HG03460 (cell line): ENCODE measurements around the gene TBC1D32.
"Not testable (repeated sequence)": the region's sequence is repeated elsewhere in the genome, so short reads cannot be mapped to it uniquely, and the experiment has no call there.

Source experiments
- ATAC-seq: cut with Tn5 transposase; IDR thresholded peaks from one replicate; pipeline ENCODE4 v1.9.1; 2021; ENCODE audit not compliant: unreplicated experiment

Gene TBC1D32

DNA sequence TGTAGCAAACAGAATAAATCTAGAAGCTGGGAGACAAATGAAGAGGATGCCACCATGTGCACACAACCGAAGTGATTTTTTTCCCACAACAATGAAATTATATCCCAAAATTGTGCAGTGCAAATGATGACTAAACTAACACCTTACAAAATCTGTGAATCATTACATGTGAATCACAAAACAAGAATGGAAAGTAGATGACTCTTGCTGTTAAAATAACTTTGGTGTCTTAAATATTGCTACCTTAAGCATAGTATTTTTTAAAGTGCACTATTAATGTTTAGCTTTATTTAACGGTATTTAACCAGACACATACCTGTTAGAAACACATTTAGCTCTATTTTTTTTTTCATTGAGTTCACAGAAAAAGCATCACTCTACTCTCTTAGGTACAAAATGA, 190.8 kb downstream of the TBC1D32 start:
- no peak for ATAC-seq

DNA sequence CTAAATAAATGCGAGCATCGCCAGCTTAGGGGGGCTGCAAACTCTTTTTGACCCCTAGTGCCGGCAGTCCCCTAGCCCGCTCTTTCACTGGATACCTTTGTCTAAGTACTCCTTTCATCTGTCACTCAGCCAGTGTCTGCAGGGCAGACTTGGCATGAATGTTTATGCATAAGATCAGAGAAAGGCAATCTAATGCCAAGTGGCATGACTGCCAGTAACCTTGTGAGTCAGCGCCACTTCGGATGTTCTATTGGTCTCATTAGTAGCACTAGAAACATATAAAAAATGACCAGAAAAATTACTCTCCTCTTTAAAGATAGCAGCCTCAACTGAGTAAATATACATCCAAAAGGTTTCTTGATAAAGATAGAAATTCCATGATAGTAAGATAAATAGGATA, 192.2 kb downstream of the TBC1D32 start:
- ATAC-seq = no peak

DNA sequence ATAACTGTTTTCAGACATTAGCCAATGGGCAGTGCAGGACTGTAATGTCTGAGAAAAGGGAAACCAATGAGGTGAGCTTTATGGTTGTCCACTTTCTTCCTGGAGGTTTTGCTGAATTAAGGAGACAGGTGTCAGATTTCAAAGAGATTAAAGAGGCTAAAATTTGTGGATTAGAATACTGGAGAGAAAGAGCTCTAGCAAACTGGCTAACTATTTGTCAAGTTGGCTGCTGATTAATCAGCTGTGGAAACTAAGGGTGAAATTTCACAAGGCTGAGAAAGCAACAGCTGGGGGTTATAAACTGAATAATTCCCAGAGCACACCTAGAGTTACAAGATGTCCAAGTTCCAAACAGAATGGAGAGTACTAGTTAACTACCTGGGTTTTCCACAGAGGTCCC, 198.9 kb downstream of the TBC1D32 start:
- ATAC-seq = no peak

DNA sequence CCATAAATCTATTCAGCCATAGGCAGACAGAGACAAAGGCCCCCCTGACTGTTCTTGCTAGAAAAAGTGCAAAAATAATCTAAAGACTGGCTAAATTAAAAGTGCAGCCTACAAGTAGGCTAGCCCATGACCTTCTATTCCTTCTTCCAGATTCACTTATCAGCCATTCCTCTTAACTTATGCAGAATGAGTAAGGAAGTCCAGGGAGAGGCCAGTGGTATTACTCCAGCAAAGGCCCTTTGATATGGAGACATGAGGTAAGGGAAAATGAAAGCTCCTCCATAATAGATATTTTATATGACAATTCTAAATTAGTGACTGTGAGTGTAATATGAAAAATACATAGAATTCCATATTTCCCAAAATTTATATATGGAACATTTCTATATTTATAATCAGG, 199.4 kb downstream of the TBC1D32 start:
- no peak for ATAC-seq

DNA sequence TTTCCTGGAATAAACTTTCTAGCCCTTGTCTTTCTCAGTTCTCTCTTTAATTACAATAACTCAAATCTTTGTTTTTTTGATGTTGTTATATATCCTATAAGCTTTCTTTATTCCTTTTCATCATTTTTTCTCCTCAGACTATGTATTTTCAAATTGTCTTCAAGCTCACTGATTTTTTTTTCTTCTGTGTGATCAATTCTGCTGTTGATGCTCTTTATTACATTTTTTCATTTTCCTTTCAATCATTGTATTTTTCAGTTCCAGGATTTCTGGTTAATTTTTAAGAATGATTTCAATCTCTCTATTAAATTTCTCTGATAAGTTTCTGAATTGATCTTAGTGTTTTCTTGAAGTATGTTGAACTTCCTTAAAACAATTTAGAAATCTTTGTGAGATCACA, 209.7 kb downstream of the TBC1D32 start:
- no peak for ATAC-seq

DNA sequence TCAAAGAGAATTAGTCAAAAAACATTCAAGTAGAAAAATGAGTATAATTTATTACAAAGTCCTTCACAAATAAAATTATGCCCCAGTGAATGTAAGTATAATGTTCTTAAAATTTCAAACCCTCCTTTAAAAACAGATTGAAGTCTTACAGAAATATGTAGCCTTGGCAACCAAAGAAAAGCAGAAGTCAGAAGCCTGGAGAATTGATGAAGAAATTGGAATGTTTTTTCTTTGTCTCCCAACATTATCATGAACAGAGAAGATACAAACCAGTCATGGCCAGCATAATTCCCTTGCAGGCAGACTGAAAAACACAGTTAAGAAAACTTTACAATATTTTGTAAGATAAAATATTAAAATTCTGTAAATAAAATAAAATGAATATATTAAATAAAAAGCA, 221.9 kb downstream of the TBC1D32 start:
- ATAC-seq = no peak

DNA sequence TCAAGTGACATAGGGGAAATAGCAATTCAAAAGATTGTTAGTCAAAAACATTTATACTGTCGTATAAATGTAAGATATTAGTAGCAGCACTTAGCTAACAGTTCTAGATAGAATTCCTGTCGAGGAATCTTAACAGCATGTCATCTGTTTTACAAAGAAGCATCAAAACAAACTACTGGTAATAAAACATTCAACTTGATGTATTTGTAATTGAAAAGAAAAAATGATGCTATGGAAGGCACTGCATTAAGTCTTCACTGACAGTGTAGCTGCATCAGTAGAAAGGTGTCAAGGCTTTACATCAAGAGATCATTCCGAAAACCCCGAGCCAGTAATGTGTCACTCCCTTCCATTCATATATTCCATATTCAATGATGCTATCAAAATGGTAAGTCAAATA, 223.5 kb downstream of the TBC1D32 start:
- no peak for ATAC-seq

DNA sequence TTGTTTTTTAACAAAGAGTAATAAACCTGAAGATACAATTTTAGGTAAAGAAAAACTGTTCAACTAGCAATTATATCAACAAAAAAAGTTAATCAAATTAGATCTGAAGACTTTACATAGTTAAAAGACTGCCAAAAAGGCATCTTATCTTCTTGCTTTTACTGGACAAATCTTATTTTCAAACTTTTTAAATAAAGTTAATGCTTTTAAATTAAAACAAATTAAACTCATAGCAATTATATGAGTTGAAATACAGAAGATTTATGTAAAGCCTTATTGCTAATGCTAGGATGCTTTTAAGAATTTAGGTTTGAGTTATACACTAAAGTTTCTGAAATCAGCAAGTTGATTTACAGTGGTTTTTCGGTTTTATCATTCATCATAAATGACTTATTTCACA, 227.3 kb downstream of the TBC1D32 start:
- ATAC-seq = no peak

DNA sequence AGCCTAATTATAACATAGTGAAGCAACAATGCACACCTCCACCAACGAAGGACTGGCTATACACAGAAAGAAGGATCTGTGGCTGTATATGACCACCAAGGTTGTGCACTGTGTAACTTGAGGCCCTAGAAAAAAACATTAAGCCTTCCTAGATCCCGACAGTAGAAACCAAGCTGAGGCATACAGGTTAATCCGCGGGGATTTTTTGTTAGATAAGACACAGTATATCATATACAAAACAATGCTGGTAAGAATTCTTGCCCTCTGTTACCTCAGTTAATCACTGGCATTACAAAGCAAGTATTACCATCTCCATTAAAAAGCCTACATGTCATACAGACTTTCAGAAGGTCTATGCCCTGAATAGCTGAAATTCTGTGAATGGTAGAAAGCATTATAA, 228.8 kb downstream of the TBC1D32 start:
- no peak for ATAC-seq

DNA sequence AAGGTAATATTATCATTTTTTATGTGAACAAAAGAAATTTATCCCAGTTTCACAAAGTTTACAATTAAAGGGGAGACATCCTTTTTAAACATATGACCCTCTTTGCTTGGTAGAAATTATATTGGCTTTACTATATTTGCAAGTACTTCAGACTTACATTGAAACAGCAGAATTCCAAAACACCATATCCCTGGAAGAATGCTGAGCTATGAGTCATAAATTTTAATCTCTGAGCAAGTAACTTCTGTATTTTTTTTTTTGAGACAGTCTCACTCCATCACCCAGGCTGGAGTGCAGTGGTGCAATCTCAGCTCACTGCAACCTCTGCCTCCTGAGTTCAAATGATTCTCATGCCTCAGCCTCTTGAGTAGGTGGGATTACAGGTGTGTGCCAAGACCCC, 240.4 kb downstream of the TBC1D32 start:
- ATAC-seq = no peak

DNA sequence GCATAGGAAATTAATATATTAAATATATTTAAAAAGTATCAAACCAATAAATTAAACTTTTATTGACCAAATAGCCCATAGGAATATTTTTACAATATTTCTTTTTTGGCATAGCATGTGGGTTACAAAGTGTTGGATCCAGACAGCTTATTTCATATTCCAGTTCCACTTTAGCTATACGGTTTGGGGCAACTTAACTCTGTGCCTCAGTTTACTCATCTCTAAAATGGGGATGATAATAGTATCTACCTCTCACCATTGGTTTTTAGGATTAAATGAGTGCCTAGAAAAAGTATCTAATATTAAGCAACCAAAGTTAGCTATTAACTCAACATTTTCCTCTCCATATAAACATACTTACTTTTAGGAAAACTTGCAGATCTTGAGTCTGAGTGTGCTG, 243.8 kb downstream of the TBC1D32 start:
- no peak for ATAC-seq

DNA sequence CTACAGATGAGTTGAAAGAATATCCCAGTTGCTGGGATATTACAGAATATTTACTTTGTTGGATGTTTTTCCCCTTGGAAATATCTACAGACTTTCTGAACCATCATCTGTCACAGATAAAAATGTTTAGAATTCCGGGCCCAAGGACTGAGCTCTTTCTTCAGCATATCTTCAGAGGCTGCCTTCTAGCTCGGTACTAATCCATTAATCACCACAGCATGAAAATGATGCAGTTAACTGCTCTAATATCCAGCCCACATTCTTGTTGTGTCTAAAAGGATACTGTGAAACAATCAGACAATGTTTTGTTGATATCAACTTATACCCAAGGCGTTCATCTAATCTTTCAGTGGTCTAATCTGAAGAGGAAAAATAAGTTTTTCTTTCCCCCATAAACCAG, 247.4 kb downstream of the TBC1D32 start:
- ATAC-seq = no peak

DNA sequence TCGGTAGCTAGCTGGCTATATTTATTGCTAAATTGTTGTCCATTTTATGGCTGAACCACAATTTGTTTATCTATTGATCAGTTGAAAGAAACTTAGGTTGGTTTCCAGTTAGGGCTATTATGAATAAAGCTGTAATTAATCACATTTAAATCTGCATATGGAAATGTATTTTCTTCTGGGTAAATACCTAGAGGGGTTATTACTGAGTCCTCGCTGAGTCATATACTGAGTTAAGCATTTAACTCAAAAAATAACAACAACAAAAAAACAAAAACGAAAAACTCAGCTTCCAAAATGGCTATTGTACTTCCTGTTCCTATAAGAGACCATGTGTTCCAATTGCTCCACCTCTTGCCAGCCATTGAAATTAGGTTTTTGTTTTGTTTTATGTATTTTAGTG, 258.2 kb downstream of the TBC1D32 start:
- ATAC-seq = no peak

DNA sequence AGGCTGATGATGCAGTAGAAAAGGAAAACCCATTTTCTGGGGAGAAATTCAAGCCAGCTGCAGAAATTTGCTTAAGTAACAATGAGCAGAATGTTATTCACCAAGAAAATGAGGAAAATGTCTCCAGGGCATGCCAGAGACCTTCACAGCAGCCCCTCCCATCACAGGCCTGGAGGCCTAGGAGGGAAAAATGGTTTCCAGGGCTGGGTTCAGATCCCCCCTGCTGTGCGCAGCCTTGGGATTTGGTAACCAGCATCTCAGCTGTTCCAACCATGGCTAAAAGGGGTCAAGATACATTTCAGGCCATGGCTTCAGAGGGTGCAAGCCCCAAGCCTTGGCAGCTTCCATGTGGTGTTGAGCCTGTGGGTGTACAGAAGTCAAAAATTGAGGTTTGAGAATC, 265.5 kb downstream of the TBC1D32 start:
- ATAC-seq = not testable (repeated sequence)

DNA sequence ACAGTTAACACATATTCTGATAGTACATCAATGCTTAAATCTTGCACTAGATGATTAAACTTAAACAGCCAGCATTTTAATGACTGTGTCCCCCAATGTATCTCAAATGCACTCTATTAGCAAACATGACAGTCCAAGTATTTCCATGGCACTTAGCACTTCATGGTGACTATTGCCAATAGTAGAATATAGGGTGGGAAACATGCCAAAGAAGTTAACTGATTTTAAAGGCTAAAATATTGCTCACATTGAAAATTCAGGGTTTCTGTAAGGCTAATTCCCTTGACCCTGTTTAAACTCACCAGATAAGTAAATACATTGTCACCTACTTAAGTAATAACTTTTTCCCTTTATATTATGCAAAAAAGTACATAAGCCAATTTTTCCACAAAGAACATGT, 266.9 kb downstream of the TBC1D32 start:
- ATAC-seq = no peak

DNA sequence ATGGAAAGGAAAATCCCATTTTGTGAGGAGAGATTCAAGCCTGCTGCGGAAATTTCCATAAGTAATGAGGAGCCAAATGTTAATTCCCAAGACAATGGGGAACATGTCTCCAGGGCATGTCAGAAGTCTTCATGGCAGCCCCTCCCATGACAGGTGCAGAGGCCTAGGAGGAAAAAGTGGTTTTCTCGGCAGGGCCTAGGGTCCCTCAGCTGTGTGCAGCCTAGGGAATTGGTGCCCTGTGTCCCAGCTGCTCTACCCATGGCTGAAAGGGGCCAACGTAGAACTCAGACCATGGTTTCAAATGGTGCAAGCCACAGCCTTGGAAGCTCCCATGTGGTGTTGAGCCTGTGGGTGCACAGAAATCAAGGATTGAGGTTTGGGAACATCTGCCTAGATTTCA, 269.9 kb downstream of the TBC1D32 start:
- ATAC-seq = no peak

DNA sequence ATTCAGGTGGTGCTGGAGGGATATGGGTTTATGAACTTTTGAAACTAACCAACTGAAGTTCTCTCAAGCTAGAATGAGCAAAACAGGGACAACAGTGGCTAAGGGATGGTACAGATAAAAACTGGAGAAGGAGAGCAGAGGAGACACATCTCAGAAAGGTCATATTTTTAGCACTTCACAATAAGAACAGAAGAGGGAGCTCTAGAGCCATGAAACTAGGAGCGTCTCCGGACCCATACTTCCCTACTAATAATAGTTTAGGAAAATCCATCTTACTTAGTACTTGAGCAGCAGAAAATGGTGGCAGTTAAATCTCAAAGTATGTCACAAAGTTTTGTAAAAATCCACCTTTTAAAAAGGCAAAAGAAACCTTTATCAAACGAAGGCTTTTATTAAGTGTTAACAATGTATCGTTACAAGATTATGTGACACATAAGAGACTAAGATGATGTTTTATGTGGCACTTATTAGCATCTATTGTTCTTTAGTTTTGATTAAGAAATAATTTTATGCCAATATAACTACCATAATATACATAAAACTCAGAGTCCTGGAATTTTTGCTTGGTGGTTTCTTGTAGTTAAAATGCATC, 278.6 kb downstream of the TBC1D32 start:
- ATAC-seq = peak; percentile 73

DNA sequence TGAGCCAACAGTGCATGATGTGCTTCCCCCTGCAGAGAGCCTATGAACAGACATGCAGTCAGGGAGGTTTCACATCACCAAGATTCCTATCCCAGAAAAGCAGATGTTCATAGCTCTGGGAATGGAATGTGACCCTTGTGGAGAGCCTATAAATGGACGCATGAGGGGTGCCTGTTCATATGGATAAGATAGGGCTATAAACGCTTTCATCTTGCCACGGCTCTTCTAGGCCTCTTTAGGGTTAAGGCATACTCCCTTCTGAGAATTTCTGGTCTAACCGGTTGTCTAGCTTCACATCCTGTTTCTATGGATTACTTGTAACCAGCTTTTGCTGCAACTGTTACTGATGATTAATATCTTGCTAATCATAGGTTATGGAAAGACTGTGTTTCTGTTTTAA, 285.7 kb downstream of the TBC1D32 start:
- not testable (repeated sequence) for ATAC-seq

DNA sequence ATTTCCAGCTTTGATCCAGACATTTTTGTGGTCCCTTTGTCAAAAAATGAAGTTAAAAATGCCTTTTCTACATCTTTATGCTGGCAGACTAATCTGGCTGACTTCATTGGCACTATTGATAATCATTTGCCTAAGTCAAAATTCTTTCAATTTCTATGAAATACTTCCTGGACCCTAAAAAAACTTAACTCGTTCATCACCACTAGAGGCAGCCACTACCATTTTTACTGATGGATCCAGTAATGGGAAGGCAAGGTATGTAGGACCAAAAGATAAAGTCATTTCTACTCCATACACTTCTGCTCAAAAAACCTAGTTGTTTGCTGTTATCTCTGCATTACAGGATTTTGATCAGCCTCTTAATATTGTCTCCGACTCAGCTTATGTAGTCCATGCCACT, 289.4 kb downstream of the TBC1D32 start:
- not testable (repeated sequence) for ATAC-seq

DNA sequence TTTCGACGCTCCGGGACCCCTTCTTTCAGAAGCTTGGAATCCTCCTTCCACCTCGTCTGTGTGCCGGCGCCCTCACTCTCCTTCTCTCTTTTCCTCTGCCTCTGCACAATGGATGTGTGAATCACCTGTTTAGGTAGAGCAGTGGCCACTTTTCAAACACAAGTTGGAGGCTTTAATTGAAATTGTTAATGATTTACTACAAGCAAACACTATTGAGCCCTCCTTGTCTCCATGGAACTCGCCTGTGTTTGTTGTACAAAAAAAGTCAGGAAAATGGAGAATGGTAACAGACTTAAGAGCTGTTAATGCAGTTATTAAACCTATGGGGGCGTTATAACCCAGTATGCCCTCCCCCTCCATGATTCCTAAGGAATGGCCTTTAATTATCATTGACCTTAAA, 290.6 kb downstream of the TBC1D32 start:
- ATAC-seq = not testable (repeated sequence)

DNA sequence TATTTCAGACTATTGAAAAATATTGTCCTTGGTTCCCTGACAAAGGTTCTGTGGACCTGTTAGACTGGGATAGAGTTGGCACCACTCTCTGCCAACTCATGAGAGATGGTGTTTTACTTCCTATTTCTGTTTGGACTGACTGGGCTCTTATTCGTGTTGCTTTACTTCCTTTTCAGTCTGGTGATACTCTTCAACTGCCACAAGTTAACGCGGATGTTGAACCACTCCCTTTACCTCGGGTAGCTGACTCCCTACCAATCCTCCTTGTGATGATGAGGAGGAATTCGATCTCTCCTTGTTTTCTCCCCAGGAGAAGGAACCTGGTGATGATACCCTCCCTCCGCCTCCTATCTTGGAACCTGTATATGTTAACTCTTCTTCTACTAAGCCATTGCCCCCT, 291.1 kb downstream of the TBC1D32 start:
- not testable (repeated sequence) for ATAC-seq

DNA sequence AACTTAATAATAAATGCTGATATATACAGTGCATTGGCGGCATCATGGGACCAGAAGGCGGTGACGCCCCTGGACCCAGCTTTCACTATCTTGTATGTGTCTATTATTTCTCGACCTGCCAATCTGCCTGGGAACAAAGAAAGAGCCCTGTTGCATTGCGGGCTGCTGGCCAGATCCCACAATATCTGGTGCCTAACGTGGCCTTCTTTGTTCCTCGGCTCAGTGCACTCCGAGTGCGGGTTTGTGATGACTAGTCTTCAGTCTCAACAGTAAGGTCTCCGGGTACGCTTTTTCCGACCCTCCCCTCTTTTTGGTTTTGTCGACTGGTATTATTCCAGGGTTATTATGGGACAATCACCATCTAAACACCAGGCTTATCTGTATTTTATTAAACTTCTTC, 291.5 kb downstream of the TBC1D32 start:
- no peak for ATAC-seq

DNA sequence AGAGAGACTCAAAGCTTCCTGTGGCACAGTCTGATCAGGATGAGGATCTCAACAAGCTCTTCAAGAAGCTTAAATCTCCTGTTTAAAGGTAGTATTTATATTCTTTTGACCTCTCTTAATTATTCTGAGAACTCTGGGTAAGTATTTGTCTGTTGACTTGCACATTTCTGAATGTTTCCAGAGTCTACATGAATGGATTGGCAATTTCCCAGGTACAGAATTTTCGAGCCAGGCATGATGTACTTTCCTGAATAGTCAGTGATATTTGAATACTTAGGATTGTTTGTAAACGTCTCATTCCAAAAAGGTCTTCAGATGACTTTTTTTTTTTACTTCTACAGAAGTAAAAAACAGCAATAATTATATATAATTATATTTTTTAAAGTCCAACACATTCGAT, 293.4 kb downstream of the TBC1D32 start:
- no peak for ATAC-seq

DNA sequence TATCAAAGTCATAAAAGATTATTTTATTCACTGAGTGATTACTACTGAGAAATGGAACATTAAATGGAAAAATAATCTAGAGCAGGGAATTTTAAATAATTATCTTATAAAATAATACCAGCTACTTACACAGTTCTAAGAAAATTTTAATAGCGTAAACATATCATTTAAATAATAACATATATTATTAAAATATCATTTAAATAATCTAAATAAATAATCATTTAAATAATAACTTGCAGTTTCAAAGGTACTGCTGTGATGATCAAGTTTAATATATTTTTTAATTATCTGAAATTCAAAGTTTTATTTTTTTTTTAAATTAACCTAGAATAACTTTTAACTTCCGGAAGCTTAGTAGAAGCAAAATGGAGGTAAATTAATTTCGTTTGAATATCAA, 301.2 kb downstream of the TBC1D32 start:
- no peak for ATAC-seq
